Hematopoietic multipotent progenitor cell treated with erythropoietin and hydrocortisone succinate and interleukin-3 and kit ligand, for 8 days (in vitro differentiated cells): ENCODE measurements around the gene PITPNM1.
"Not testable (repeated sequence)": the region's sequence is repeated elsewhere in the genome, so short reads cannot be mapped to it uniquely, and the experiment has no call there.

ENCODE experiments used
- DNase-seq: peaks from one replicate; pipeline ENCODE4 v3.0.0-alpha.2; 2015

Gene PITPNM1

GRCh38 chr11:67522844-67523555 is 17.8 kb upstream of the PITPNM1 start, which contains the start of gene CABP2:
Gene CABP2 (minus strand): TSS chr11:67523446. CDS start chr11:67523326, 120 bp downstream.
- DNase-seq, result no peak

GRCh38 chr11:67522338-67522737 is 17.2 kb upstream of the PITPNM1 start:
- DNase-seq, result no peak

GRCh38 chr11:67521924-67522323 is 16.8 kb upstream of the PITPNM1 start:
- no peak for DNase-seq

- no peak for DNase-seq
These were observed 16.0 kb upstream of the PITPNM1 start for GRCh38 chr11:67520856-67521824.

GRCh38 chr11:67519726-67520125 is 14.6 kb upstream of the PITPNM1 start:
- no peak for DNase-seq

GRCh38 chr11:67517784-67518552 is 12.8 kb upstream of the PITPNM1 start:
- no peak for DNase-seq

- DNase-seq, result no peak
These were observed 11.6 kb upstream of the PITPNM1 start for GRCh38 chr11:67516806-67517205.

- DNase-seq, result no peak
These were observed 9.0 kb upstream of the PITPNM1 start for GRCh38 chr11:67514116-67514515.

GRCh38 chr11:67511558-67511957 is 6.4 kb upstream of the PITPNM1 start:
- DNase-seq, result not testable (repeated sequence)

GRCh38 chr11:67510023-67510345 is 4.8 kb upstream of the PITPNM1 start:
- DNase-seq, result no peak

- DNase-seq, result peak; percentile 96
These were observed 3.4 kb upstream of the PITPNM1 start for GRCh38 chr11:67508486-67509121.

- DNase-seq, result peak; percentile 99
These were observed 2.8 kb upstream of the PITPNM1 start, which contains the start of gene CDK2AP2 for GRCh38 chr11:67507864-67508485. Gene CDK2AP2 (minus strand): TSS chr11:67508162. CDS start chr11:67508082, 80 bp downstream.

- no peak for DNase-seq
These were observed 2.2 kb upstream of the PITPNM1 start for GRCh38 chr11:67507242-67507863.

- DNase-seq, result no peak
These were observed 1.4 kb upstream of the PITPNM1 start for GRCh38 chr11:67506426-67507051.

GRCh38 chr11:67505605-67506396 is 638 bp upstream of the PITPNM1 start:
- peak; percentile 95 for DNase-seq

- no peak for DNase-seq
These were observed 886 bp downstream of the PITPNM1 start for GRCh38 chr11:67504005-67504949.

- DNase-seq, result no peak
These were observed 1.8 kb downstream of the PITPNM1 start for GRCh38 chr11:67503119-67504004.
